GM12878 (cell line): ENCODE data around the gene TGFBI.

ENCODE experiments used
- CTCF ChIP-seq, 3 experiments: IDR thresholded peaks in 2 of 3; conservative IDR thresholded peaks in 1 of 3; 2 replicates each; pipeline ENCODE4 v1.5.1; 2011; ENCODE audit warnings: low read depth in 3 of 3, low read length in 3 of 3, mild to moderate bottlenecking in 3 of 3, control low read depth in 2 of 3, moderate library complexity in 2 of 3, inconsistent platforms in 1 of 3, mixed read lengths in 1 of 3; ENCODE audit not compliant: control insufficient read depth in 2 of 3, insufficient read depth in 1 of 3; ENCODE audit errors: extremely low read depth in 1 of 3
- DPF2 ChIP-seq: fragments of 450-650 bp; IDR thresholded peaks from 2 replicates; pipeline ENCODE4 v1.6.1; 2017; ENCODE audit warnings: mild to moderate bottlenecking
- HDAC6 ChIP-seq: fragments of 200-600 bp; sonication (generic); IDR thresholded peaks from one replicate; pipeline ENCODE4 v1.8.0; 2017; ENCODE audit warnings: antibody characterized with exemption; ENCODE audit not compliant: unreplicated experiment
- JUND ChIP-seq: IDR thresholded peaks from 2 replicates; pipeline ENCODE4 v1.6.1; 2012; ENCODE audit warnings: low read depth, mild to moderate bottlenecking, low read length, improper control_type of control experiment, moderate library complexity
- KDM1A ChIP-seq: fragments of 200-600 bp; sonication (generic); IDR thresholded peaks from 2 replicates; pipeline ENCODE4 v1.6.1; 2016; ENCODE audit warnings: borderline replicate concordance
- PAX5 ChIP-seq: IDR thresholded peaks from 2 replicates; pipeline ENCODE4 v1.6.1; 2011; ENCODE audit warnings: low read depth, low read length, borderline replicate concordance
- POLR2A ChIP-seq: IDR thresholded peaks from 2 replicates; pipeline ENCODE4 v1.6.1; 2011; ENCODE audit warnings: low read depth, mild to moderate bottlenecking, low read length
- SPI1 ChIP-seq: IDR thresholded peaks from 2 replicates; pipeline ENCODE4 v1.6.1; 2011; ENCODE audit warnings: low read depth, mild to moderate bottlenecking, low read length, moderate library complexity, borderline replicate concordance; ENCODE audit not compliant: insufficient read depth
- SREBF1 ChIP-seq: IDR thresholded peaks from 2 replicates; pipeline ENCODE4 v1.6.1; 2012; ENCODE audit warnings: mild to moderate bottlenecking, low read length
- ZBTB33 ChIP-seq: fragments of 450-650 bp; IDR thresholded peaks from 2 replicates; pipeline ENCODE4 v1.6.1; 2017; ENCODE audit warnings: mild to moderate bottlenecking

- TF ChIP-seq DPF2 = no peak
- TF ChIP-seq CTCF (IDR thresholded peaks at IDR 0.05 in 2 of 3, conservative IDR thresholded peaks at IDR 0.05 in 1 of 3; ENCODE audit: control insufficient read depth in 2 of 3, extremely low read depth in 1 of 3, insufficient read depth in 1 of 3, low read depth in 3 of 3, low read length in 3 of 3) = no peak
- no peak for TF ChIP-seq SREBF1
- TF ChIP-seq HDAC6 = no peak
- no peak for TF ChIP-seq SPI1
- TF ChIP-seq POLR2A = no peak
- no peak for TF ChIP-seq ZBTB33
- TF ChIP-seq PAX5 = no peak
- no peak for TF ChIP-seq JUND
- TF ChIP-seq KDM1A = no peak
Observed at GRCh38 chr5:135995976-135996375, 32.8 kb upstream of the TGFBI start.
